AG04449 (cell line): ENCODE measurements around the gene LRATD1.

Experiments
- CTCF ChIA-PET: fragments of 350-600 bp; formaldehyde crosslinking; extraction: SDS; loops from one replicate; lab custom pipeline; 2021; ENCODE audit warnings: antibody characterized with exemption; lab: Yijun Ruan, JAX
- POLR2A ChIA-PET: fragments of 400-600, 350-600 bp; formaldehyde crosslinking; extraction: SDS; loops from one replicate; lab custom pipeline; 2020; ENCODE audit warnings: antibody characterized with exemption, inconsistent platforms; lab: Yijun Ruan, JAX
- DNase-seq: peaks from one replicate; pipeline ENCODE4 v3.0.0-alpha.2; 2010; ENCODE audit warnings: low read depth, low spot score
- H3K4me3 ChIP-seq: 2 replicates; pipeline ENCODE4 v1.5.1; 2011; ENCODE audit warnings: low read depth, mild to moderate bottlenecking, control low read depth, low read length
- CTCF ChIP-seq: IDR thresholded peaks from one replicate; pipeline ENCODE4 v1.5.1; 2011; ENCODE audit warnings: mild to moderate bottlenecking, moderate library complexity, low read length, control low read depth, inconsistent platforms; ENCODE audit not compliant: insufficient read depth; ENCODE audit errors: missing control alignments

The LRATD1 gene

DNA sequence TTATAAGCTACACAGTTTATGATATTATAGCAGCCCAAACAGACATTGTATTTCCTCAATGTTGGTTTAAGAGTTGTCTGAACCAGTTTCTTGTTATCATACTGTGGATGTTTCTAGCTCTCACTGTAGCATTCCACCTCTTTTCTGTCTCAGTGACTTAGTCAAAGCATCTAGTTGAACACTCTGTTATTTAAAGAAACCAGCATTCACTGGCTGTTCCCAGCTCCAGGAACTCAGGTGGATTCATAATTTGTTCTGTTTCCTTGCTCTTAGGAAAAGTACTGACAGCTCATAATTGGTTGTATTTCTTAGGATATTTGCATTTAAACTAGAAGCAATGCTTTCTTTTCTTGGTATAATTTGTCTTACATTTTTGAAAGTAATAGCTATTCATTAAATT is 17.5 kb downstream of the LRATD1 start:
- DNase-seq = no peak
- CTCF ChIA-PET = no interaction called here
- POLR2A ChIA-PET = no interaction called here
- no peak overlapping the region for H3K4me3 ChIP-seq
- no peak for TF ChIP-seq CTCF

DNA sequence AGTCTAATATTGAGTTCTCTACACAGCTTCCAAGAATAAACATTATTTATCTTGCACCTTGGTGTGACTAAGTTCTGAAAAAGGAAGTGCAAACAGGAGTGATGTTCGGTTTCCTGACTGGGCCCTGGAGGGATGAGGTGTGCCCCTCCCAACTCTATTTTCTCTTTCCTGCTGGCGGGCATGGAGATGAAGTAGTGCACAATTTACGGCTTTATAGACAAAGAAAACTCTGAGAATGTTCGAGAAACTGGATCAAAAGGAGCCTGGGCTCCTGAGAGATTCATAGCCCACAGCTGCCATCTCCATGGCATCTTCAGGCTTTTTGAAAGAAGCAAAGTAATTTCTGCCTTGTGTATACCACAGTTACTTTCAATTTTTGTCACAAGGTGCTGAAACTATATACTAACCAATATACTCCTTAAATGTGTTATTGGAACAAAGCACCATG is 22.3 kb downstream of the LRATD1 start:
- no peak overlapping the region for H3K4me3 ChIP-seq
- CTCF ChIA-PET = no interaction called here
- no peak for DNase-seq
- POLR2A ChIA-PET = no interaction called here
- no peak for TF ChIP-seq CTCF

DNA sequence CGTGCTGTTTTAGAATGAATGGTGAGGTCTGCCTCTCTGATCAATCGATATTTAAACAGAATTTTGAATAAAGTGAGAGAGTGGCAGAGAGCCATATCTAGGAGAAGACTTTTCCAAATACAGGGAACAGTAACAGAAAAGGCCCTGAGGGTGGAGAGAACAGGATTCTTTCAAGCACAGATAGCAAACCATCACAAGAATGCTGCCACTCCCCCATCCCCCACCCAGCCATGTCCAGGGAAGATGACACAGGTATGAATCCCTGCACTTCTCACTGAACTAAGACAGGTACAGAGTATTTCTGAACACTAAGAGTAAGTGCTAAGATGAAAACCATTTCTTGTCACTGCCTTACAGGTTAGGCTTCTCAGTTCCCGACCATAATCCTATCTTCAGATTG is 23.6 kb downstream of the LRATD1 start:
- ChIA-PET CTCF (no interaction called here), POLR2A (no interaction called here)
- TF ChIP-seq CTCF = no peak
- no peak for DNase-seq
- no peak overlapping the region for H3K4me3 ChIP-seq

GRCh38 chr2:14661163-14661562 is 28.6 kb downstream of the LRATD1 start:
- ChIA-PET CTCF (no interaction called here), POLR2A (no interaction called here)
- no peak for DNase-seq
- H3K4me3 ChIP-seq = no peak overlapping the region
- no peak for TF ChIP-seq CTCF

GRCh38 chr2:14673351-14673875 is 40.9 kb downstream of the LRATD1 start:
- ChIA-PET CTCF (no interaction called here), POLR2A (no interaction called here)
- no peak for DNase-seq
- H3K4me3 ChIP-seq = no peak overlapping the region
- no peak for TF ChIP-seq CTCF

- ChIA-PET POLR2A (no interaction called here), CTCF (no interaction called here)
- TF ChIP-seq CTCF = no peak
- H3K4me3 ChIP-seq = no peak overlapping the region
- DNase-seq = no peak
Observed at GRCh38 chr2:14675489-14675888, 43.0 kb downstream of the LRATD1 start.
